Activated CD4-positive, alpha-beta T cell treated with anti-CD3 and anti-CD28 coated beads, Interleukin-2, amount 10 ng/mL, durations not matched to agents 7 days and 5 days (primary cell): ENCODE results near the gene KHDC4. TPM values are rescaled to one million over a fixed set of nuclear protein-coding genes. Genes with fewer than 3 reads are reported as not detected.

Experiments
- CTCF ChIA-PET: fragments of 350-600 bp; sonication (Branson Sonifier 250); formaldehyde crosslinking; loops from one replicate; lab custom pipeline; 2021; ENCODE audit warnings: antibody characterized with exemption; lab: Charles Lee
- POLR2A ChIA-PET: fragments of 350-600 bp; sonication (Branson Sonifier 250); formaldehyde crosslinking; loops from one replicate; lab custom pipeline; 2021; ENCODE audit warnings: antibody characterized with exemption; lab: Charles Lee
- DNase-seq: peaks from one replicate; pipeline ENCODE4 v3.0.0-alpha.2; 2020
- H3K27ac Mint-ChIP-seq: one replicate; pipeline ENCODE4 v1.8.0; 2021; ENCODE audit warnings: mild to moderate bottlenecking, moderate library complexity, mixed read lengths
- H3K27me3 Mint-ChIP-seq: one replicate; pipeline ENCODE4 v1.8.0; 2021; ENCODE audit warnings: mixed read lengths
- H3K36me3 Mint-ChIP-seq: one replicate; pipeline ENCODE4 v1.8.0; 2021; ENCODE audit warnings: low read depth, mixed read lengths
- H3K4me1 Mint-ChIP-seq: one replicate; pipeline ENCODE4 v1.8.0; 2021; ENCODE audit warnings: mixed read lengths
- H3K4me3 Mint-ChIP-seq: one replicate; pipeline ENCODE4 v1.8.0; 2021; ENCODE audit warnings: mild to moderate bottlenecking, moderate library complexity, mixed read lengths
- H3K9me3 Mint-ChIP-seq: one replicate; pipeline ENCODE4 v1.8.0; 2021; ENCODE audit warnings: mixed read lengths
- total RNA-seq, 2 experiments: library from RNA; stranded (reverse); gene quantifications; one replicate each; pipeline ENCODE4 v1.2.3, GENCODE V29; 2021

Gene KHDC4
- 10 to 100 TPM; 66.3 to 67.3 TPM for total RNA-seq

GRCh38 chr1:155934097-155934935 lies at the start of gene KHDC4:
Gene KHDC4, minus strand, starts transcription at chr1:155934413. Its CDS starts 40 bp downstream, at chr1:155934373.
- Mint-ChIP-seq H3K4me1 (peaks cover 45% of the 10 kb centered on the region), H3K4me3 (no peak within 1 kb of the TSS), H3K27ac (no peak within 1 kb of the TSS), H3K9me3 (no peaks in the 10 kb centered on the region), H3K36me3 (peaks cover 24% of the 10 kb centered on the region), H3K27me3 (no peaks in the 10 kb centered on the region)
- DNase-seq = peak; percentile 98
- ChIA-PET CTCF (interaction anchor here (0.6 to 2.8 kb wide), 15 partner anchors 8 to 162 kb away, joined by 3 to 18 read pairs (median 5); partner anchors contain the start of gene ARHGEF2), POLR2A (interaction anchor here (0.6 to 1.4 kb wide), 3 partner anchors 29 to 55 kb away, joined by 3 to 7 read pairs (median 4); no protein-coding TSS in a partner anchor)

DNA sequence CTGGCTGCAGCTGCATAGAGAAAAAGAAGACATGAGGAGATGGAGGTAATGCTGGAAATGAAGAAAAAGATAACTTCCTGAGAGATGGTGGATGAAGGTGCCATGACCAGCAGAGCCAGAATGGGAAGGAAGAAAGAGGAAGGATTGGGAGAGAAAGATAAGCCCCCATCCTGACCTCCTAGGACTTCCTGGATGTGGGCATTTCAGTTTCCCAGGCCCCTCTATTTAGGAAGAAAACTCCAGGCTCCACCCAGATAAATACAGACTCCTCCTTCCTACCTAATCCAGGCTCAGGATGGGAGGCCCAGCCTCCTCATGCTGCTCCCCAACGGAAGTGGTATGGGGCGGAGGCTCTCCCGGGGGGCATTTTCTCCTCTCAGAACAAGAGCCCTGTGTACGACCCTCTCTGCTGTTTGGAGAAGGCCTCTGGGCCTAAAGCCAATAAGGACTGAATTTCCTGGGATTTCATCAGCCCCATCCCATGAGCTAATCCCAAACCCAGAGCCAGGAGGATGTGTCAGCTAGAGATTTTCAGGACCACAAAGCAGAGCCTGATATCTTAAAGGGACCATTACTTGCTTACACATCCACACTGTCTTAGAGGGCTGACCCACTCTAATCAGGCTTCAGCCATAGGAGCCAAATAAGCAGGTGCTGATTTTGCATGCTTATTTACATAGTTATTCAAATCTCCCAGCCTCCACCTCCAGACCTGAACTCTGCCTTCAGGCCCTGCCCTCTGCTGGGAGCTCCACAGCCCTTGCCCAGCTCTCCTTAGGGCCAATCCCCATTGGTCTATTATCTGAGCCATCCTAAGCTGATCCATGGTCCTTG lies 49.2 kb upstream of the KHDC4 start:
- no peak for DNase-seq
- Mint-ChIP-seq H3K36me3 (peaks cover 3% of the 10 kb centered on the region), H3K4me3 (no peak overlapping the region), H3K27me3 (no peaks in the 10 kb centered on the region), H3K27ac (no peak overlapping the region), H3K9me3 (no peaks in the 10 kb centered on the region), H3K4me1 (peaks cover 48% of the 10 kb centered on the region)
- CTCF ChIA-PET = interaction anchor here (0.6 to 2.7 kb wide), 10 partner anchors 9 to 811 kb away, joined by 3 to 15 read pairs (median 4); no protein-coding TSS in a partner anchor
- POLR2A ChIA-PET = interaction anchor here (0.6 kb wide), 2 partner anchors 9 to 45 kb away, joined by 3 read pairs; no protein-coding TSS in a partner anchor

- Mint-ChIP-seq H3K4me3 (no peak overlapping the region), H3K27me3 (no peaks in the 10 kb centered on the region), H3K27ac (peak overlapping the region; percentile 66), H3K9me3 (no peaks in the 10 kb centered on the region), H3K4me1 (peaks cover 46% of the 10 kb centered on the region), H3K36me3 (peaks cover 11% of the 10 kb centered on the region)
- POLR2A ChIA-PET = no interaction called here
- CTCF ChIA-PET = interaction anchor here (1.0 to 3.0 kb wide), 6 partner anchors 7 to 810 kb away, joined by 3 to 23 read pairs (median 6); no protein-coding TSS in a partner anchor
- no peak for DNase-seq
Observed at GRCh38 chr1:155982106-155982505, 47.9 kb upstream of the KHDC4 start.

DNA sequence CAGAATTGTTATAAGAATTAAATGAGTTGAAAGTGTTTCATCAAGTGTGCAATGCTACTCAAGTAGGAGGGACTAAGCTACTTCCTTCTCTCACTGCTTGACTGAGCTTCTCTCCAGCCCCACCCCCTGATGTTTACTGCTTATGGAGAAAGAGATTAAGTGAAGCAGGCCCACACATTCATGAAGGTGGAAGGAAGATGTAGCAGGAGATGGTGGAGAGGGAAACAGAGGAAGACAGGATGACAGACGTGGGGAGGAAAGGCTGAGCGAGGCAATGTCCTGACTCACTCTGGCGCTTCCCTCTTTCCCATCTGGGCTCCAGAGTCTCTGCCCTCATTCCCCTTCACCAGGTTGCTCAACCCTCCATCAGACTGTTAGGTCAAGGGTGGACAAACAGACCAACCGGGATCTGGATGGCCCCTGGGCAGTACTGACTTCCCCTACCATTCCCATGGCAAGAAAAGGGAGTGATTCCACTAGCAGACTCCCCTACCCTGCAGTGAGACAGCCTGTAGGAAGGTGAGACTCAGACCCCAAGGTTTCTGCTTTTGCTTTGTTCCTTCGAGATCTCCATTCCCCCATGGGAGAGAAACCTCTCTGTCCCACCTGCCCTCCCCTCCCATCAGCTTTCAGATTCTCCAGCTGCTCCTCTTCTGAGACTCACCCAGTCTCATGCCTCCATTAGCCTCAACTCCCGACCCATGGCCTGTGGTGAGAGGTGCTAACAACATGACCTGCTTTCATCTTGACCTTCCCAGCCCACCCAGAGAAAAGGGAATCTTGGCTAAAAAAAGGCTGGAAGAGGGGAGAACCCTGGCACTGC lies 47.3 kb upstream of the KHDC4 start:
- H3K27ac Mint-ChIP-seq = peak overlapping the region; percentile 77
- H3K36me3 Mint-ChIP-seq = peaks cover 16% of the 10 kb centered on the region
- peak overlapping the region; percentile 99 for H3K4me3 Mint-ChIP-seq
- peak; percentile 60 for DNase-seq
- ChIA-PET CTCF (interaction anchor here (0.7 to 3.0 kb wide), 7 partner anchors 8 to 85 kb away, joined by 3 to 23 read pairs (median 5); no protein-coding TSS in a partner anchor), POLR2A (no interaction called here)
- no peaks in the 10 kb centered on the region for H3K9me3 Mint-ChIP-seq
- H3K4me1 Mint-ChIP-seq = peaks cover 46% of the 10 kb centered on the region
- no peaks in the 10 kb centered on the region for H3K27me3 Mint-ChIP-seq

GRCh38 chr1:155979597-155980343 lies 45.6 kb upstream of the KHDC4 start:
- POLR2A ChIA-PET = no interaction called here
- H3K4me3 Mint-ChIP-seq = peak overlapping the region; percentile 99
- CTCF ChIA-PET = interaction anchor here (0.6 to 5.0 kb wide), 8 partner anchors 10 to 918 kb away, joined by 3 to 35 read pairs (median 3); no protein-coding TSS in a partner anchor
- peak overlapping the region; percentile 77 for H3K27ac Mint-ChIP-seq
- no peaks in the 10 kb centered on the region for H3K27me3 Mint-ChIP-seq
- H3K4me1 Mint-ChIP-seq = peaks cover 63% of the 10 kb centered on the region
- H3K9me3 Mint-ChIP-seq = no peaks in the 10 kb centered on the region
- no peak for DNase-seq
- peaks cover 31% of the 10 kb centered on the region for H3K36me3 Mint-ChIP-seq

DNA sequence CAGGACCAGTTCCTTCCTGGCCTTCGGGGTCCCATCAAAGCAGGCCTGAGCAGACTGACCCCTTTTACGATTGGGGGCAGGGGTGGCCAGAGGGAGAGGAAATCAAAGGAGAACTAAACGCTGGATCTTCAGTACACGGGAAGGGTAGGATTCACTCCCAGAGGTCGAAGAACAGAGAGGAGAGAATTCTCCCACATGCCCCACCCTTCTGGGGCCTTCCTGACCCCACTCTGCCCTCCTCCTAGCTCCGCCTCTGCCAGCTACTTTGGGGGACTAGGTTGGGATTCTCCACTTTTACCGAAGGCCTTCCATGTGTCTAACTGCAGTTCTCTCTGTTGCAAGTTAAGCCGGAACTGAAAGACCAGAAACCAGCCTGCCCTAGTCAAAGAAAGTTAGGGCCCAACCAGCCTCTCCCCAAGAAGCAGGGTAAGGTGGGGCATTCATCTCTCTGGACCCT lies 44.8 kb upstream of the KHDC4 start:
- CTCF ChIA-PET = interaction anchor here (1.0 to 5.0 kb wide), 10 partner anchors 11 to 728 kb away, joined by 3 to 38 read pairs (median 4); partner anchors contain the start of gene KHDC4
- peak overlapping the region; percentile 99 for H3K4me3 Mint-ChIP-seq
- DNase-seq = no peak
- H3K36me3 Mint-ChIP-seq = peaks cover 37% of the 10 kb centered on the region
- POLR2A ChIA-PET = interaction anchor here (1.6 kb wide), 1 partner anchor 33 kb away, joined by 4 read pairs; no protein-coding TSS in a partner anchor
- H3K27me3 Mint-ChIP-seq = no peaks in the 10 kb centered on the region
- no peaks in the 10 kb centered on the region for H3K9me3 Mint-ChIP-seq
- peak overlapping the region; percentile 77 for H3K27ac Mint-ChIP-seq
- H3K4me1 Mint-ChIP-seq = peaks cover 70% of the 10 kb centered on the region

DNA sequence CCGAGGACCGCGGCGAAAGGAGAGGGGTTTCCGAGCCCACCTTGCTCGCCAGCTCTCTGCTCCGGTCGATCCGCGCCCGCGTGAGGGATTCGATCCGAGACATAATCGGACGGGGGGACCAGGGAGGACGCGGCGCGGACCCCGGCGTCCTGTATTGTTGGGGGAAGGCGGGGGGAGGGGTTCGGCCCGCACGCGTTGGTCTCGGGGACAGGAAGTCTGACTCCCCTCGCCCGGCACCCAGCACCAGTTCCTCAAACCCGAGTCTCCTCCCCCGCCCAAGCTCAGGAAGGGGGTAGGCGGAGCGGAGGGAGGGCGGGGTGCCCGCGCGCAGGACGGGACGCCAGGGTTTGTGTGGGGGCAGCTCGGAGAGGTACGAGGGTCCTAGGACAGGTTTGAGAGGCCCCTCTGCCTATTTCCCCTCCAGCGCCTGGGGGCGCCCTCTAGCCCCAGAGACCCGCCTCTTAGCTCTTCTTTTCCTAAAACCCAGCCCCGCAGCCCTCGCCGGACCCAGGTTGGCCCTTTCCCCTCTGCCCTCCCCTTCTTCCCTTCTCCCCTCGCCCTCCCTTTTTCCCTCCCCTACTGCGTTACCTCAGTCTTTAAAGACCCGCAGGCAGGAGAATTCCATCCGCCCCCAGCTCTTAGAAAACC lies 44.2 kb upstream of the KHDC4 start, which contains the start of gene ARHGEF2:
TSS of gene ARHGEF2 (minus strand) at position 223 of the 648 bp plus-strand sequence. CDS start at position 103, 120 bp downstream.
- ChIA-PET POLR2A (interaction anchor here (1.6 kb wide), 1 partner anchor 32 kb away, joined by 4 read pairs; no protein-coding TSS in a partner anchor), CTCF (interaction anchor here (0.6 to 5.0 kb wide), 13 partner anchors 11 to 728 kb away, joined by 3 to 38 read pairs (median 4); partner anchors contain the start of gene KHDC4)
- no peaks in the 10 kb centered on the region for H3K27me3 Mint-ChIP-seq
- H3K4me1 Mint-ChIP-seq = peaks cover 70% of the 10 kb centered on the region
- peak within 1 kb of the TSS; percentile 99 for H3K4me3 Mint-ChIP-seq
- H3K36me3 Mint-ChIP-seq = peaks cover 41% of the 10 kb centered on the region
- H3K9me3 Mint-ChIP-seq = no peaks in the 10 kb centered on the region
- peak; percentile 84 for DNase-seq
- H3K27ac Mint-ChIP-seq = peak within 1 kb of the TSS; percentile 87

DNA sequence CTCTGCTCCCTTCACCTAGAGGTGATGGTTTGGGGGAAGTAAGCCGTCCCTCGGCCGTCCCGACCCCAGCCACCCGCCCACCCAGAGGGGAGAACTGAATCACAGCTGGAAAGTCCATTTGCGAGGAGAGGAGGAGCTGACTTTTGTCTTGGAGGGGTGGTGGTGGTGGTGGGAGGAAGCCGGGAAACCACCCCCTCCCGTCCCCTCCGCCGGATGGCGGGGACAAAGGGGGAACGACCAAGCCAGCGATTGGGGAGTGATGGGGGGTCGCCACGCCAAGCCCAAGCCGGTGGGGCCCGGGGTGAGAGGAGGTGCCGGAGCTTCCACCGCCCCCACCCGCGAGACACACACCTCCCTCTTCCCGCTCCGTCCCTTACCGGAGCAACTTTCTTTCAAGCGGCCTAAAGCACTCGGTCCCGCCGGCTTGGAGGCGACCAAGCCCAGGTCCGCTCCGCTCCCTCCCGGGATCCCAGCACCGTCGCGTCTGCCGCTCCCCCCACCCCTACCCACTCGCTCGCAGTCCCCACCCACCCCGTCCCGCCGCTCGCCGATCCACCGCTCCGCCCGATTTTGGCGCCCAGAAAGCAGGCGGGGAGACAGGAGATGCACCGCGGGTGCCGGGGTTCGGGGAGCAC lies 43.6 kb upstream of the KHDC4 start:
- DNase-seq = no peak
- H3K27ac Mint-ChIP-seq = peak overlapping the region; percentile 87
- peak overlapping the region; percentile 99 for H3K4me3 Mint-ChIP-seq
- no peaks in the 10 kb centered on the region for H3K27me3 Mint-ChIP-seq
- peaks cover 70% of the 10 kb centered on the region for H3K4me1 Mint-ChIP-seq
- POLR2A ChIA-PET = interaction anchor here (1.6 kb wide), 1 partner anchor 32 kb away, joined by 4 read pairs; no protein-coding TSS in a partner anchor
- CTCF ChIA-PET = interaction anchor here (0.6 to 5.0 kb wide), 16 partner anchors 11 to 727 kb away, joined by 3 to 38 read pairs (median 4); partner anchors contain the start of gene KHDC4
- H3K9me3 Mint-ChIP-seq = no peaks in the 10 kb centered on the region
- peaks cover 47% of the 10 kb centered on the region for H3K36me3 Mint-ChIP-seq

- ChIA-PET CTCF (interaction anchor here (0.6 to 5.0 kb wide), 15 partner anchors 10 to 726 kb away, joined by 3 to 38 read pairs (median 7); partner anchors contain the start of gene KHDC4), POLR2A (interaction anchor here (0.6 to 1.6 kb wide), 2 partner anchors 31 to 39 kb away, joined by 3 to 4 read pairs; no protein-coding TSS in a partner anchor)
- no peaks in the 10 kb centered on the region for H3K9me3 Mint-ChIP-seq
- H3K4me1 Mint-ChIP-seq = peaks cover 70% of the 10 kb centered on the region
- peak overlapping the region; percentile 99 for H3K4me3 Mint-ChIP-seq
- peaks cover 53% of the 10 kb centered on the region for H3K36me3 Mint-ChIP-seq
- H3K27ac Mint-ChIP-seq = peak overlapping the region; percentile 87
- no peaks in the 10 kb centered on the region for H3K27me3 Mint-ChIP-seq
- no peak for DNase-seq
Observed at GRCh38 chr1:155976913-155977689, 42.9 kb upstream of the KHDC4 start.
